Measurements from ENCODE around the gene SLC37A1. TPM values are rescaled to one million over a fixed set of nuclear protein-coding genes. Genes with fewer than 3 reads are reported as not detected.

SLC37A1 gene
- total RNA-seq, 1 experiment from 2014 or later, result 15.0 TPM

GRCh38 chr21:42616941-42617340 is 103.3 kb downstream of the SLC37A1 start:
- no peaks in the 10 kb centered on the region for H3K36me3 ChIP-seq (ENCODE audit: control insufficient read depth in 1 of 2, insufficient read depth in 2 of 2, low read length in 2 of 2)
- no peak for ATAC-seq
- no peaks in the 10 kb centered on the region for H3K9me2 ChIP-seq (ENCODE audit: insufficient read depth)
- ChIA-PET CTCF (no interaction called here), RAD21 (ENCODE audit: low non-redundant PET in 1 of 2, low total read pairs in 2 of 2, uncharacterized antibody in 2 of 2, unreplicated experiment in 2 of 2) (no interaction called here), POLR2A (no interaction called here)
- no peak overlapping the region for H3K27ac ChIP-seq (ENCODE audit: low read depth, low read length)
- TF ChIP-seq, protein P1, sequence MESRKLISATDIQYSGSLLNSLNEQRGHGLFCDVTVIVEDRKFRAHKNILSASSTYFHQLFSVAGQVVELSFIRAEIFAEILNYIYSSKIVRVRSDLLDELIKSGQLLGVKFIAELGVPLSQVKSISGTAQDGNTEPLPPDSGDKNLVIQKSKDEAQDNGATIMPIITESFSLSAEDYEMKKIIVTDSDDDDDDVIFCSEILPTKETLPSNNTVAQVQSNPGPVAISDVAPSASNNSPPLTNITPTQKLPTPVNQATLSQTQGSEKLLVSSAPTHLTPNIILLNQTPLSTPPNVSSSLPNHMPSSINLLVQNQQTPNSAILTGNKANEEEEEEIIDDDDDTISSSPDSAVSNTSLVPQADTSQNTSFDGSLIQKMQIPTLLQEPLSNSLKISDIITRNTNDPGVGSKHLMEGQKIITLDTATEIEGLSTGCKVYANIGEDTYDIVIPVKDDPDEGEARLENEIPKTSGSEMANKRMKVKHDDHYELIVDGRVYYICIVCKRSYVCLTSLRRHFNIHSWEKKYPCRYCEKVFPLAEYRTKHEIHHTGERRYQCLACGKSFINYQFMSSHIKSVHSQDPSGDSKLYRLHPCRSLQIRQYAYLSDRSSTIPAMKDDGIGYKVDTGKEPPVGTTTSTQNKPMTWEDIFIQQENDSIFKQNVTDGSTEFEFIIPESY (IDR thresholded peaks at IDR 0.05; ENCODE audit: extremely low read depth, insufficient replicate concordance, low read length), result no peak
- no peaks in the 10 kb centered on the region for H3K79me2 ChIP-seq (ENCODE audit: insufficient read depth, low read length)
- no peak overlapping the region for H3K4me3 ChIP-seq (replicated peaks in 1 of 2; ENCODE audit: low read depth in 1 of 2, low read length in 2 of 2)
- no peak overlapping the region for H3K4me2 ChIP-seq (ENCODE audit: low read length)
- peaks cover 3% of the 10 kb centered on the region; the same call in 1 of the 2 replicates for H3K27me3 ChIP-seq (ENCODE audit: insufficient read depth, low read length)
- DNase-seq (ENCODE audit: low read depth, low spot score), result no peak
- no peak overlapping the region for H2AFZ ChIP-seq (ENCODE audit: low read depth, low read length, poor library complexity, severe bottlenecking)
- intact Hi-C loops (cut with micrococcal nuclease), result loop anchor here (10.0 kb wide), 1 partner anchor 108 kb away; no protein-coding TSS in a partner anchor
- H3K4me1 ChIP-seq (ENCODE audit: control insufficient read depth in 1 of 2, insufficient read depth in 2 of 2, low read length in 2 of 2), result no peaks in the 10 kb centered on the region; a peak in 1 of 4 replicates
- BruUV-seq (replicated peaks), result no TSS peak
- H3K9me3 ChIP-seq (ENCODE audit: control insufficient read depth in 1 of 2, insufficient read depth in 1 of 2, low read depth in 1 of 2, low read length in 2 of 2), result no peaks in the 10 kb centered on the region
- no peaks in the 10 kb centered on the region for H4K20me1 ChIP-seq (ENCODE audit: insufficient read depth)
- H3K9ac ChIP-seq (ENCODE audit: low read length), result no peak overlapping the region

DNA sequence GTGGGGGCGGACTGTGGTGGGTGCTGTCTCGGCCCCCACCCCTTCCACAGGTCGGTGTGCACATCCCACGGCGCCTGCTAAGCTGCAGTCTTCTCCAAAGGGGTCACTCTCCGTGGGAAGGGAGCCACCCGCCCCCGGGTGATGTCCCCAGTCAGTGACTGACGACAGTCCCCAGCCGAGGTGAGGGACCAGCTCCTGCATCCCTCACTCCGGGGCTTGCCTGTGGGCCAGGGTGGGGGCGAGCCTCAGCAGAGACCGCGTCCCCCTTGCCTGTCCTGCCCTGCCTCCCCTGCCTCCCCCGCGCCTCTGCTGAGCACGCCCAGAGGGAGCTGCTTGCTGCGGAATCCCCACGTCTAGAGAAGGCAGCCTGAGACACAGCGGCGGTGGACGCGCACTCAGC is 103.8 kb downstream of the SLC37A1 start:
- no peak for ATAC-seq
- Histone ChIP-seq H3K9me2 (ENCODE audit: insufficient read depth) (no peaks in the 10 kb centered on the region), H2AFZ (ENCODE audit: low read depth, low read length, poor library complexity, severe bottlenecking) (no peak overlapping the region), H3K9me3 (ENCODE audit: control insufficient read depth in 1 of 2, insufficient read depth in 1 of 2, low read depth in 1 of 2, low read length in 2 of 2) (no peaks in the 10 kb centered on the region), H3K79me2 (ENCODE audit: insufficient read depth, low read length) (no peaks in the 10 kb centered on the region), H3K4me1 (ENCODE audit: control insufficient read depth in 1 of 2, insufficient read depth in 2 of 2, low read length in 2 of 2) (no peaks in the 10 kb centered on the region; a peak in 1 of 4 replicates), H3K4me2 (ENCODE audit: low read length) (no peak overlapping the region), H4K20me1 (ENCODE audit: insufficient read depth) (no peaks in the 10 kb centered on the region), H3K9ac (ENCODE audit: low read length) (no peak overlapping the region), H3K4me3 (replicated peaks in 1 of 2; ENCODE audit: low read depth in 1 of 2, low read length in 2 of 2) (no peak overlapping the region), H3K27ac (ENCODE audit: low read depth, low read length) (no peak overlapping the region), H3K27me3 (ENCODE audit: insufficient read depth, low read length) (peaks cover 3% of the 10 kb centered on the region; the same call in 1 of the 2 replicates), H3K36me3 (ENCODE audit: control insufficient read depth in 1 of 2, insufficient read depth in 2 of 2, low read length in 2 of 2) (no peaks in the 10 kb centered on the region)
- TF ChIP-seq TCF7L2 (IDR thresholded peaks at IDR 0.05; ENCODE audit: borderline replicate concordance, extremely low read depth, insufficient read depth, insufficient read length), result no peak
- ChIA-PET POLR2A (no interaction called here), RAD21 (ENCODE audit: low non-redundant PET in 1 of 2, low total read pairs in 2 of 2, uncharacterized antibody in 2 of 2, unreplicated experiment in 2 of 2) (no interaction called here), CTCF (no interaction called here)
- BruUV-seq (replicated peaks), result no TSS peak
- intact Hi-C loops (cut with micrococcal nuclease), result loop anchor here (10.0 kb wide), 1 partner anchor 107 kb away; no protein-coding TSS in a partner anchor
- no peak for DNase-seq (ENCODE audit: low read depth, low spot score)

All from HCT116 (cell line).